Astrocyte (in vitro differentiated cells and primary cell): Measurements from ENCODE around the gene TSHZ1. TPM values are rescaled to one million over a fixed set of nuclear protein-coding genes. Genes with fewer than 3 reads are reported as not detected.

Experiments used
- DNase-seq: peaks from one replicate; pipeline ENCODE4 v3.0.0-alpha.2; 2010; ENCODE audit warnings: low read depth
- FAIRE-seq: peaks from 2 replicates; lab custom pipeline; 2011; peaks lifted over from hg19 to GRCh38; lab: Jason Lieb, UNC
- H2AFZ ChIP-seq: 2 replicates; pipeline ENCODE4 v1.6.0; 2012; ENCODE audit warnings: low read depth, low read length, inconsistent platforms
- H3K27ac ChIP-seq: 2 replicates; pipeline ENCODE4 v1.5.1; 2011; ENCODE audit warnings: low read depth, low read length, inconsistent platforms
- H3K27me3 ChIP-seq: 2 replicates; pipeline ENCODE4 v1.6.0; 2011; ENCODE audit warnings: low read length, inconsistent platforms; ENCODE audit not compliant: insufficient read depth
- H3K36me3 ChIP-seq: 2 replicates; pipeline ENCODE4 v1.5.1; 2011; ENCODE audit warnings: low read length, inconsistent platforms; ENCODE audit not compliant: insufficient read depth
- H3K4me1 ChIP-seq: 2 replicates; pipeline ENCODE4 v1.5.1; 2011; ENCODE audit warnings: low read length, inconsistent platforms; ENCODE audit not compliant: insufficient read depth
- H3K4me2 ChIP-seq: 2 replicates; pipeline ENCODE4 v1.6.0; 2012; ENCODE audit warnings: low read length, inconsistent platforms
- H3K4me3 ChIP-seq: 2 replicates; pipeline ENCODE4 v1.5.1; 2011; ENCODE audit warnings: low read depth, mild to moderate bottlenecking, low read length, inconsistent platforms; ENCODE audit not compliant: insufficient read depth
- H3K79me2 ChIP-seq: 2 replicates; pipeline ENCODE4 v1.6.0; 2012; ENCODE audit warnings: mild to moderate bottlenecking, low read length, inconsistent platforms; ENCODE audit not compliant: insufficient read depth
- H3K9ac ChIP-seq: 2 replicates; pipeline ENCODE4 v1.6.0; 2012; ENCODE audit warnings: mild to moderate bottlenecking, low read length, inconsistent platforms
- H3K9me3 ChIP-seq: 2 replicates; pipeline ENCODE4 v1.5.1; 2012; ENCODE audit warnings: low read depth, mild to moderate bottlenecking, low read length, inconsistent platforms; ENCODE audit not compliant: insufficient read depth
- H4K20me1 ChIP-seq: 2 replicates; pipeline ENCODE4 v1.6.0; 2012; ENCODE audit warnings: low read length, inconsistent platforms; ENCODE audit not compliant: insufficient read depth
- H3K27ac Mint-ChIP-seq: one replicate; pipeline ENCODE4 v1.8.0; 2021; ENCODE audit warnings: mild to moderate bottlenecking, mixed read lengths; ENCODE audit not compliant: unreplicated experiment
- H3K27me3 Mint-ChIP-seq: one replicate; pipeline ENCODE4 v1.8.0; 2021; ENCODE audit warnings: low read depth, mixed read lengths; ENCODE audit not compliant: unreplicated experiment
- H3K36me3 Mint-ChIP-seq: one replicate; pipeline ENCODE4 v1.8.0; 2021; ENCODE audit warnings: low read depth, mixed read lengths; ENCODE audit not compliant: unreplicated experiment
- H3K4me1 Mint-ChIP-seq: one replicate; pipeline ENCODE4 v1.8.0; 2021; ENCODE audit warnings: low read depth, mixed read lengths; ENCODE audit not compliant: unreplicated experiment
- H3K4me3 Mint-ChIP-seq: one replicate; pipeline ENCODE4 v1.8.0; 2021; ENCODE audit warnings: mild to moderate bottlenecking, moderate library complexity, mixed read lengths; ENCODE audit not compliant: unreplicated experiment
- H3K9me3 Mint-ChIP-seq: one replicate; pipeline ENCODE4 v1.8.0; 2021; ENCODE audit warnings: mild to moderate bottlenecking, mixed read lengths; ENCODE audit not compliant: unreplicated experiment
- EZH2 ChIP-seq: IDR thresholded peaks from 2 replicates; pipeline ENCODE4 v1.6.1; 2012; ENCODE audit warnings: mild to moderate bottlenecking, low read length, inconsistent platforms; ENCODE audit not compliant: insufficient read depth
- total RNA-seq: library from RNA; stranded (reverse); gene quantifications from 2 replicates; pipeline ENCODE4 v1.2.1, GENCODE V29; 2021
- TF ChIP-seq, protein P1 (sequence below): IDR thresholded peaks from 2 replicates; pipeline ENCODE4 v1.5.1; 2011; ENCODE audit warnings: low read depth, mild to moderate bottlenecking, inconsistent platforms, low read length, moderate library complexity; ENCODE audit not compliant: insufficient read depth

The TSHZ1 gene
- total RNA-seq, 1 donor from 2014 or later: 2.9 TPM

DNA sequence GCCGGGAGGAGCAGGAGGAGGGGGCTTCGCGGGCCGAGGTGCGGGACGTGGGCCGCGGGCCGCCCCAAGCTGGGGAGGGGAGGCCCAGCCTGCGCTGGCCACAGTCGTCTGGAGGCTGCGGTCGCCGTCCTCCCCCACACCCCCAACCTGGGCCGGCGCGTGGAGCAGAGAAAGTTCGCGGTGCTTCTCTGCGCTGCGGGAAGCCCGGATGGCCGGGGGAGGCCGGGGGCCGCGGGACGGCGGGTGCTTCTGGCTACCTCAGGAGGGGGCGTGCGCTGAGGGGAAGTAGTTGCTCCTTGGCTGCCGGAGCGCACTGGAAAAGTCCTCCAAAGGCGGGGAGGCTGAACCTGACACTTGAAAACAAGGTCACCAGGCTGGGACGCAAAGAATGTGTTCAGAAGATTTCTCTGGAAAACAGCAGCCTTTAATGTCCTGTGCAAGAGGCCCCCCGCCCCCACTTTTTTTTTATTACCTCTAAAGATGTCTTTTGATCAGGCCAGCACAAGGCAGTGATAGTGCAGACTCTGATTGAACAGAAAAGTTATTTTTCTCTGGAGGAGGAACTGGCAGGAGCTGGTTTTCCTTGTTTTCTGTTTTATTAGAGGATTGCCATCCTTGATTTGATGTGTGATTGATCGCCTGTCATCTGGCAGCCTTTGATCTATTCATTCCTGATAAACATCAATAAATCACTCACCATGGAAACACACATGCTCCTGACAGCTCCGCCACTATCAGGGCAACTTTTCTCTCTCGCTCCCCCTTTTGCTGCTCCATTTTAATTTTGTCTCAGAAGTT lies 1.6 kb downstream of the TSHZ1 start:
- Histone ChIP-seq H3K9ac (peak overlapping the region; percentile 65), H3K4me2 (peak overlapping the region; percentile 85), H4K20me1 (peaks cover 7% of the 10 kb centered on the region), H3K4me3 (peak overlapping the region; percentile 56), H2AFZ (peak overlapping the region; percentile 50), H3K36me3 (no peaks in the 10 kb centered on the region), H3K4me1 (peaks cover 23% of the 10 kb centered on the region), H3K27ac (no peak overlapping the region), H3K27me3 (no peaks in the 10 kb centered on the region), H3K79me2 (peaks cover 39% of the 10 kb centered on the region), H3K9me3 (no peaks in the 10 kb centered on the region)
- H3K9me3 Mint-ChIP-seq: no peaks in the 10 kb centered on the region
- H3K4me1 Mint-ChIP-seq: peaks cover 18% of the 10 kb centered on the region
- peaks cover 14% of the 10 kb centered on the region for H3K27me3 Mint-ChIP-seq
- FAIRE-seq (no peak), DNase-seq (no peak)
- H3K4me3 Mint-ChIP-seq: peak overlapping the region; percentile 86
- no peaks in the 10 kb centered on the region for H3K36me3 Mint-ChIP-seq
- peak overlapping the region; percentile 79 for H3K27ac Mint-ChIP-seq
- TF ChIP-seq, protein P1, sequence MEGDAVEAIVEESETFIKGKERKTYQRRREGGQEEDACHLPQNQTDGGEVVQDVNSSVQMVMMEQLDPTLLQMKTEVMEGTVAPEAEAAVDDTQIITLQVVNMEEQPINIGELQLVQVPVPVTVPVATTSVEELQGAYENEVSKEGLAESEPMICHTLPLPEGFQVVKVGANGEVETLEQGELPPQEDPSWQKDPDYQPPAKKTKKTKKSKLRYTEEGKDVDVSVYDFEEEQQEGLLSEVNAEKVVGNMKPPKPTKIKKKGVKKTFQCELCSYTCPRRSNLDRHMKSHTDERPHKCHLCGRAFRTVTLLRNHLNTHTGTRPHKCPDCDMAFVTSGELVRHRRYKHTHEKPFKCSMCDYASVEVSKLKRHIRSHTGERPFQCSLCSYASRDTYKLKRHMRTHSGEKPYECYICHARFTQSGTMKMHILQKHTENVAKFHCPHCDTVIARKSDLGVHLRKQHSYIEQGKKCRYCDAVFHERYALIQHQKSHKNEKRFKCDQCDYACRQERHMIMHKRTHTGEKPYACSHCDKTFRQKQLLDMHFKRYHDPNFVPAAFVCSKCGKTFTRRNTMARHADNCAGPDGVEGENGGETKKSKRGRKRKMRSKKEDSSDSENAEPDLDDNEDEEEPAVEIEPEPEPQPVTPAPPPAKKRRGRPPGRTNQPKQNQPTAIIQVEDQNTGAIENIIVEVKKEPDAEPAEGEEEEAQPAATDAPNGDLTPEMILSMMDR: no peak
- no peak for TF ChIP-seq EZH2

DNA sequence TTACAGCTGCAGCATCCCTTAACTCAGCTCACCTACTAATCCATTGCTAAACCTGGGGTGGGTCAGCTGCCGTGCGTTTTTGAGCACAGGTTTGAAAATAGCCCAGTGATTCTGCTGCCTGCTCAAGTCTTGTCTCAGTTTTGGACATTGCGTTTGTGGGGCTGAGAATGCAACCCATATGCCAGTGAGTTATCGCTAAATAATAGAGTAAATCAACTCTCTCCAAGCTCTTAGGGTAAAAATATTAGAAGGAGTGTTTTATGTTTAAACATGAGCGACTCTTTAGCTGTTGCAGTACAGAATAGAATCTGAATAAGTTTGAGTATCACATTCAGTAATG lies 2.1 kb downstream of the TSHZ1 start:
- H3K4me2 ChIP-seq: peak overlapping the region; percentile 85
- Mint-ChIP-seq H3K4me3 (peak overlapping the region; percentile 86), H3K4me1 (peaks cover 12% of the 10 kb centered on the region), H3K27me3 (peaks cover 8% of the 10 kb centered on the region), H3K9me3 (no peaks in the 10 kb centered on the region), H3K36me3 (no peaks in the 10 kb centered on the region), H3K27ac (peak overlapping the region; percentile 79)
- H4K20me1 ChIP-seq: peaks cover 1% of the 10 kb centered on the region
- H3K79me2 ChIP-seq: peaks cover 35% of the 10 kb centered on the region
- no peak overlapping the region for H3K27ac ChIP-seq
- H3K27me3 ChIP-seq: no peaks in the 10 kb centered on the region
- no peaks in the 10 kb centered on the region for H3K9me3 ChIP-seq
- TF ChIP-seq, protein P1: no peak
- no peak for TF ChIP-seq EZH2
- H3K4me3 ChIP-seq: peak overlapping the region; percentile 56
- no peaks in the 10 kb centered on the region for H3K36me3 ChIP-seq
- no peak overlapping the region for H2AFZ ChIP-seq
- DNase-seq (no peak), FAIRE-seq (no peak)
- peaks cover 18% of the 10 kb centered on the region for H3K4me1 ChIP-seq
- peak overlapping the region; percentile 65 for H3K9ac ChIP-seq
